Stimulated activated CD4-positive, alpha-beta T cell treated with anti-CD3 and anti-CD28 coated beads, Interleukin-12 subunit alpha, Interleukin-12 subunit beta, amount 100 ng/mL, for 24 hours (primary cell): ENCODE measurements around the gene DDX51.

Source experiments
- DNase-seq, 2 experiments: peaks; one replicate each; pipeline ENCODE4 v3.0.0-alpha.2; 2020; ENCODE audit warnings: low read depth in 2 of 2

Gene DDX51

DNA sequence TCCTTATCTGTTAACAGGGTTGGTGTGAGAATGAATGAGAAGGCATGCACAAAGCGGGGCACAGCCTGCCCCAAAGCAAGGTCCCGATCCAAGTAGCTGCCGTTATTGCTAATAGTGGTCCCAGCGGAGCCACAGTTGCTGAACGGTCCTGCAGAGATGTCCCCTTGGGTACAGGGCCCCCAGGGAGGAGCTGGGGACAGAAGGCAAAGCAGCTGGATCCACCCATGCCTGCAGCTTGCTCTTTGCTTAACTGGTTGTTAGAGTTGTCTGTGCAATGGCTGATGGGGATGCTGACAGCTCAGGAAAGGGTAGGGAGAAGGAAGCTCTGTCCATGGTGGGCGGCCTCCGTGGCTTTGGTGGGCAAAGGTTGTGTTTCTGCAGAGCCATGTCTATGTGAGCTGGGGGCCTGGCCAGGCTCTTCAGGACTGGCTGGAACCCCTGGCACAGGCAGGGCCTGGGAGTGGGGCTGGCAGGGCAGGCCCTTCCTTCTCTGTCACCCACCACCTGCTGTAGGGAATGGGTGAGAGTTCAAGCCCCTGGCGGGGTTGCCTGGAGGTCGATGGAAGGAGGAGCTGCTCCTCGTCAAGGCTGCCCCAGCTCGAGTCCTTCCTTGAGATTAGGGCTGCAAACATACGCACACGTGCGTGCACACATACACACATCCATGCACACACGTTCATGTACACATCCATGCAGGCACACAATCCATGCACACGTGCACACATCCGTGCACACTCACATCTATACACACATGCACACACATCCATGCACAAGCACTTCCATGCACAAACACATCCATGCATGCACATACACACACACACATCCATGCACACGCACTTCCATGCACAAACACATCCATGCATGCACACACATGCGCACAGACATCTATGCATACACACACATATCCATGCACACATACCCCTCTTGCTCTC, 35.6 kb upstream of the DDX51 start:
- no peak for DNase-seq

DNA sequence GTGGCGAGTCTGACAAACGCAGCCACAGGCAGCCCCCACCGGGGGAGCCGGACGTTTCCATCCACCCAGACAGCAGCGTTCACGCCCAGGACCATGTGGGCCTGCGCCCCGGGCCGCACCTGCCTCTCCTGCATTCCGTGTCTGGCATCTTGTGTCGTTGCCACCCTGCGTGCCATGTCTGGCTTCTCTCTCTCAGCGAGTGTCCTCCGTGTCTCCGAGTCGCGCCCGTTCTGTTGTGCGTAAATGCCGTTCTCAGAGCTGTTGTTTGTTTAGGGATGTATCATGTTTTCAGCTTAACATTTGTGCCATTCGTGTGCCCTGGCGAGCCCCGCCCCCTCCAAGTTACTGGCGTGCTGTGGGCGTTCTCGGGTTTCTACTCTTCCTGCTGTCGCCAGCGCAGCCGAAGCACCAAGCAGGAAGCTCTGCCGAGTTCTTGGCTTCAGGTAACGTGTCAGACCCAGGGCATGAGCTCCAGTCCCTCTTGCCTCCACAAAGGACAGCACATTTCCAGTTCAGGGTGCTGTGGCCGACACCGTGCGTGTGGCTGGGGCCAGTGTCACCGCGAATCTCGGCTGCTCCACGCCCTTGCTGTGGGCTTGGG, 34.8 kb upstream of the DDX51 start:
- no peak for DNase-seq

DNA sequence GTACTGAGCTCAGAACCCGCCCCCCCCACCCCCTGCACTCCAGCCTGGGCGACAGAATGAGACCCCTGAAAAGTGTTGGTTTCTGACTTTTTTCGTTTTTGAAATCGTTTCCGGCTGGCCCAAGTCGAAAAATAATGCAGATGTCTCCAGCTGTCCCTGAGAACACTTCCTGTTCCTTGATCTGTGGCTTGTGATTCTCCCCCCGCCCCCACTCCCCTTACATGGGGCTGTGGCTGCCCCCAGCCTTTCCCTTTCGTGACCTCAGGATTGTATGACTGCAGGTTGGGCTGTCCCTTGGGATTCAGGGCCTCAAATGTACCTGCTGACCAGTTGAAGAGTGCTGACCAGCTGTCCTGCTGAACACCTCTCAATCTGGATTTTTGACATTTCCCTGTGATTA, 34.2 kb upstream of the DDX51 start:
- DNase-seq = no peak

DNA sequence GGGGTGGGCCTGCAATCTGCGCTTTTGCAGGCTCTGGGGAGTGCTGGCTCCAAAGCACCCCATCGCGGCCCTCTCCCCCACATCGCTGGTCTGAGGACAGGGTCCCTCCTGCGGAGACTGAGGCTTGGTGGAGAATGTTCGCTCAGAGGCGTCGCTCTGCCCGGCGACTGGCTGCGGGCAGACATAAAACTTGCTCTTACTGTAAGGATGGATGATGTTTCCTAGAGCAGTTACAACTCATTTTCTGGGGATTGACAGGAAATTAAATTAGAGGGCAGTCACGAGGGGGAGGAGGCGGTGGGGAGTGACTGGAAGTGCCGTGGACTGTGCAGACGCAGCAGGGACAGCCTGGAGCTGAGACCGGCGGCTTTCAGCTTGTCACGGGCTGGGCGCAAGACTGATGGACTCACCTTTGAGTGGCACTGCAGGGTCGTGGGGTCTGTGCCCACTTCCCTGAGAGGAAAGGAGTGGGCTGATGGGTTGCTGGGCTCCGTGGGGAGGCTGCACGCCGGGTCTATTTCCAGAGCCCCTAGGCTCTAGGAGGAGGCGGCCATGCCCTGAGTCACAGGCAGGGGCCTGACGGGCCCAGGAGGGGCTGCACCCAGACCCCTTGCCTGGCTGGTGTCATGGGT, 32.9 kb upstream of the DDX51 start:
- DNase-seq = no peak

DNA sequence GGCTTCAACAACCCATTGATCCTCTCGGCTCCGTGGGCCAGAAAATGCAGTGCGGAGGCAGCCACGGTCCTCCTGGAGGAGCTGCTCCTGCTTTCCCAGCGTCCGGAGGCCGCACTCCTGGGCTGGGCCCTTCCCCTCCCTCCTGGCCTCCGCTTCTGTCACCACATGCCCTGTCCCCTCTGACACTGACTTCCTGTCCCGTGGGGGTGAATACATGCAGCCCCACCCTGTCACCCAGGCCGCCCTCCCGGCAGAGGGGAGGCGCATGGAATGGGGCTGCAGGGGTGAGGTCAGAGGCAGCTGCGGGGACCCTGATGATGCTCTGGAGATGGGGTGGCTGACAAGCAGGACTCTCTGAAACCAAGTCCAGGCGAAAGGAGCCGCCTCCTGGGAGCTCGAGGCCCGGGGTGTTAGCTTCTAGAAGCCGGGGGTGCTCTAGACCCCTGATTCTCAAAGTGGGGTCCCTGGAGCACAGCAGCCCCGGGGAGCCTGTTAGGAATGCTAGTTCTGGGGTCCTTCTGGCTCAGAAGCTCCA, 32.3 kb upstream of the DDX51 start:
- DNase-seq = no peak

DNA sequence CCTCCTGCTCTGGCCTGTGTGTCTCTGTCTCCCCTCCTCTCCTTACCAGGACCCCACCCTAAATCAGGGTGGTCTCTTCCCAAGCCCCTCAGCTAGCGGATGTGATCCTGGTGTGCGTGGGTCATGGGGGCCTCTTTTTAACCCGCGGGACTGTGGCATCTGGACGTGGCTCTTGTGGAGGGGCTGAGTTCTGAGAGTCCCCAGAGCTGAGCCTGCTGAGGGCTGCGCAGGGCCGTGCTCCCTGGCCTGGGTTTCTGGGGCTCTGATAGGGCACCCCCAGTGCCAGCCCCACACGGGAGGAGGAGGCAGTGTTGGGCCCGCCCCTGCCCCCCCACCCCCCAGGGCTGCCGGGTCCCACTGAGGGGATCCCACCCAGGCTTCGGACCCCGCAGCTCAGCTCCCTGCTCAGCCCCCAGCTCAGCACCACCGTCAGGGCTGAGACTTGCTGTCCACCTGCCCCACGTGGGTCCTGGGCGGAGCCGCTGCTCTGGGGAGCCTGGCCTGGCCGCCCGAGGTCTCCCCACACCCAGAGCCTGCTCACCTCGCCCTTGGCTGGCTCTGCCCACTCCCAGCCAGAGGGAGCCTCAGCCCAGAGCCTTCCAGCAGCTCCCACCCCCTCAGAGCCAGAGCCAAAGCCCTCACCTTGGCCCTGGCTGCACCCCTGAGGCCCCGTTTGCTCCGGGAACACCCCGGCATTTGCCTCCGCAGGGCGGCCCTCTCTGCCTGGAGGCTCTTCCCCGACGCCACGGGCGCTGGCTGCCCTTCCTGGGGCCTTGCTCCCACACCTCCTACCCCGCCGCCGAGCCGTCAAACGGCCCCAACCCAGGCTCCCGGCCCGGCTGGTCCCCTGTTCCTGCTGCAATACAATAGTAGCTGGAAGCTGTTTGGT, 31.6 kb upstream of the DDX51 start:
- no peak for DNase-seq

DNA sequence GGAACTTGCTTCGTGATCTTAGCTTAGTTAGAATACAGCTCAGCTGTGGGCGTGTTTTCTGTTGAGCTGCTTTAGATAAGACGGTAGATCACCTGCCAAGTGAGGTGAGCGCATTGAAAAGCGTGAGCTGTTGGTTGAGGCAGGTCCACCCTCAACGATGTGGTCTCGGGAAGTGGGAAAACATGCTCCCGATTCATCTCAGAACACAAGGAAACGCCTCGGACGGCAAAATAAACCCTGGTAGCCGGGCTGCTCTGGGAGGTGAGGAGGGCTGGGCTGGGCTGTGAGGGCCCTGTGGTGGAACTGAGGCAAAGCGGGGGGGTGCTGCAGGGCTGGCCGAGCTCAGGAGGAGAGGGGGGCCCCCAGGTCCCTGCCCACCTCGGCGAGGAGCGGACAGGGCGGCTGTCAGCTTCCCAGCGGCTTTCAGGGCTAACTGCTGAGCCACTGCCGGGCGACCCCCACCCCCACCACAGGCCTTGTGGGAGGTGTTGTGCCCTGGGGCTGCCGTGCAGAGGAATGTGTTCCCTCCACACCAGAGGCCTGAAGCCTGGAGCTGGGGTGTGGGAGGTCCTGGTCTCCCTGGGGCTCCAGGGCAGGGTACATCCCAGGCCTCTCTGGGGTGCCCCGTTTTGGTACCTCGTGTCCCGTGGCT, 30.8 kb upstream of the DDX51 start:
- no peak for DNase-seq

DNA sequence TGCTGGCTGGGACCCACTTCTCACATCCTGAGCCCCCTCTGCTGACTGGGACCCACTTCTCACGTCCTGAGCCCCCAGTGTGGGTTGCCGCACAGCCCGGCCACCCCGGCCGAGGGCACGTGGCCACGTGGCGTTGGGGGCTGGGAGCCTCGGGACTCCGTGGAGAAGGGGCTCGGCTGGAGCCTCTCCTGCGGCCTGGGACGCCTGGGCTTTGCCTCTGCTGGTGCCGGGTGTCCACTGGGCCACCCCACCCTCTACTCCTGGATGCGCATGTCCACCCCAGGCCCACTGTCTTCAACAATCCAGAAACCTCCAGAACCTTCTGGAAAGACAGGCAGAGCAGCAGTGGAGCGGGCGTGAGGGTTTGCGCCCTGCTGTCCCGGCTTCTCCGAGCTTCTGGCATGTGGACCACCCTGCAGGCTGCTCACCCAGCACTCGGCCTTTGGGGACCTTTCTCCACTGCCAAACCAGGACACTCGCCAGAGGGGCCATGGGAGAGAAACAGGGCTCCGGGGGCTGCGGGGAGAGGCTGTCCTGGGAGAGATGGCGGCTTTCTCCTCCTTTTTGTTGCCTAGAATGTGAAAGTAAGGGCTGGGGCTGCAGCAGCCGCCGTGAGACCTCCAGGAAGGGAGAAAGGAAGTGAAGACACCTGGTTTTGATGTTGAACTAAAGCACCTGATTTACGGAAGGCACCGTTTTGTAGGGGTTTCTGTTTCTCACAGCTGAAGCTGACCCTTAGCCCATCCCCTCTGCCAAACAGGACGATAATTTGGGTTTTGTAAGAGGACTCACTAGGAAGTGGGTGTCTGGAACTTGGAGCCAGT, 30.1 kb upstream of the DDX51 start:
- no peak for DNase-seq

DNA sequence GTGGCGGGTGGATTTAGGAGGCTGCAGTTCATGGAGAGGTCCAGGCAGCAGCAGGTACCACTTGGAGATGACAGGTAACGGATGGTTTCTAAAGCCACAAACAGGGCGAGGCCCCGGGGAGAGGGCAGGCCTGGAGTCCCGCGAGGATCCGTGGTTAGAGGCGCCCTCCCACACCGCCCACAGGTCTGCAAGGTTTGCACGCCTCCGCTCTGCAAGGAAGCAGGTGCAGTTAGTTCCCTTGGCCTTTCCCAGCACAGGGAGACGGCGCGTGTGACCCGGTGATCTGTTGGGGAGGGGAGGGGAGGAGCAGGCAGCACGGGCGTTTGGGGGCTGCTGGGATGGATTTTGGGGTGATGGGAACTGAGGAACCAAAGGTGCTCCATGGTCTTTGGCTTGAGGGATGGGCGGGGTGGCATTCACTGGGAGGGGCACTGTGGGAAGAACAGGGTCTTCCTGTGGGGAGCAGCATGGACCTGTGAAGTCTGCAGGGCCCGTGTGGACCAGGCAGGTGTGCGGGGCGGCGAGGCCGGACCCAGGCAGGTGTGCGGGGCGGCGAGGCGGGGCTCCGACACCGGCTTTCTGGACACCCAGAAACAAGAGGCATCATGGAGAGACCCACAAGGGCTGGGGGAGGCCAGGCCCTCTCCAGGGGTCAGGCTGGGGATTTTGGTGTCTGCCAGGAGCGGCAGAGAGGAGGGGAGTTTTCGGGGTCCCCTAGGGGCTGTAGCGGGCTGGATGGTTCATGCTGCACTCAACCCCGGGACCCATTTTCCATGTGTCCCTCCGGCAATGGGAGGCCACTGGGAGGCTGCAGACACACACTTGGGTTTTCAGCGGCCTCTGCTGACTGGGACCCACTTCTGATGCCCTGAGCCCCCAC, 29.3 kb upstream of the DDX51 start:
- no peak for DNase-seq

DNA sequence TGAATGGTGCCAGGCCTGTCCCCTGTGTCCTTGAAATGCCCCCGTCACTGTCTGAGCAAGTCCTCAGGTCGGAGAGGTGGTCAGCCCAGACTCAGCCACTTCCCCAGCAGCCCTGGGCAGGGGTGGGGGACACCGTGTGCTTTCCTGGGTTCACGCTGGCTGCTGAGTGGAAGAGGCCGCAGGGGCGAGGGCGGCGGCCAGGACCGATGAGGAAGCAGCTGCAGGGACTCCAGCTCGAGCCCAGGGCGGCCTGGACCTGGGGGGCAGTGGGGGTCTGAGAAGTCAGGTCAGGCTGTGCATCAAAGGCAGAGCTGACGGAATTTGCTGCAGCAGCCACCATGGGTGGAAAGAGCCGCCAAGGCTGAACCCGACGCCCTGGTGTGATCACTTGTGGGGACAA, 28.5 kb upstream of the DDX51 start:
- DNase-seq = no peak

DNA sequence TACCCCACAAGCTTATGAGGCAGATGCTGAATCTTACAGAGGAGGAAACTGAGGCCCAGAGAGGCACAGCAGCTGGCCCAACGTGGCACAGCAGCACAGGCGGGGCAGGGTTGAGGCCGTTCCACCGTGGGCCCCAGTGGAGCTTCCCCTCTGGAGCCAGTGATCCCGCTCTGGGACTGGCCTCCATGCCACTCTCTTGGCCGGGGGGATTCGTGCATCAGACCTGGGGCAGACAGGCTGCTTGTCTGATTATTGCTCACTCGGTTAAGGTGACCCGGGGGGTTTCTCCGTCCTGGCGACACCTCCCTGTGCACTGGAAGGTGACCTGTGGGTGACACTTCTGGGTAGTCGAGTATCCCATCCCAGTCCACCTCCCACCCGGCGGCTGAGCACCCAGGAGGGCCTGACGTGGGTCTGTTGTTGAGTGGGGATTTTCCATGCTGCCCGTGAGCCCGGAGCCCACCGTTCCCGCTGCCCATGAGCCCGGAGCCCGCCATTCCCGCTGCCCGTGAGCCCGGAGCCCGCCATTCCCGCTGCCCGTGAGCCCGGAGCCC, 27.9 kb upstream of the DDX51 start:
- DNase-seq = no peak

DNA sequence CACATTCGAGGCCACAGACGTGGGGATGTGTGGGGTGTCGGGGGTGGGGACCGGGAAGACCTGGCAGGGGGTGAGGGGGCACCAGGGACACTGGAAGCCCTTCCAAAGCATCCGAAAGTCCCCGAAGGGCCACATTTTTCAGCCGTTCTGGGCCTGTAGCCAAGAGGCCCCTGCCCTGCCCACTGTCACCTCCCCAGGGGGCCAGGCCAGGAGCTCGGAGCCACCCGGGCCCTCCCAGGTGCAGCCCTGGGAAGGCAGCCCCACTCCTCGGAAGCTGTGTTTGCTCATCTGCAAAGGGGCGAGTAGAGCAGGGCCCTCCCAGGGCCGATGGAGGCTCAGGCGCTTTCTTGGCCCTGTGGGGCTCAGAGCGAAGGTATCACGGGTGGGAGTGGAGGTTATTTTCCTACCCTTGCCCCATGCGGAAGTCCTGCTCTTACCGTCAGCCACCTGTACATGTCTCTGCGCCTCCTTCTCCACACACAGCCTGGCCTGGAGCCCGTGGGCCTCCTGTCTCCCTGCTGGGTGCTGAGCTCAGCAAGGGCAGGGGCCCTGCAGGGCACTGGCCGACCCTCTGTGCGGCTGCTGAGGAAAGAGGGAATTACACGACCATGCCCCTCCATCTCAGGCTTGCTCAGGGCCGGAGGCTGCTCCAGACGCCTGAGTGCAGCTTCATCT, 27.3 kb upstream of the DDX51 start:
- no peak for DNase-seq

DNA sequence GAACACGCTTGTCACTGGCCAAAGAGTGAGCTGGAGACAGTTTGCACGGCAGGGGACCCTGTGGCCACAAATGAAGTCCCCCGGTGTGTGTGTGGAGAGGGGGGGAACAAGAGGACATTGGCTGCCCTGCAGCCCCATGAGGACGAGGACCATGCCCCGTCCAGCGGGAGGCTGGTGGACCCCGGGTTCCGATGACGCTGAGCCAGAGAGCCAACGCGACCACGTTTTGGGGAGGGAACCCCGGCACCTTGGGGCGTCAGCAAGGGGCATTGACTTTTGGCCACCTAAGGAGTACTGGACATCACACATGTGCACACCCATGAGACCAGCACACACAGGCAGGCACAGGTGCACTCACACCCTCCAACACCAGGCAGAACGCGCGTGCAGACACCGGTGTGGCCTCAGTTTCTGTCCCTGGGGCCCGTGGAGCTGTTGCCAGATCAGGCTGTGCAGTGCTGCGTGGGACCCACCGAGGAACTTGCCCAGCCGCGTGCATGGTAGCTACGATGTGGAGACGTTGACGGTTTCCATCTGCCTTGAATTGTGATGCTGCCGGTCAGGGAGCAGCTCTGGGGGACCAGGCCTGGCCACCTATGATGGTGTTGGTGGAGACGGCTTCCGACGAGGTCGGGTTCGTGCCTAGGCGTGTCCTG, 26.6 kb upstream of the DDX51 start:
- no peak for DNase-seq

DNA sequence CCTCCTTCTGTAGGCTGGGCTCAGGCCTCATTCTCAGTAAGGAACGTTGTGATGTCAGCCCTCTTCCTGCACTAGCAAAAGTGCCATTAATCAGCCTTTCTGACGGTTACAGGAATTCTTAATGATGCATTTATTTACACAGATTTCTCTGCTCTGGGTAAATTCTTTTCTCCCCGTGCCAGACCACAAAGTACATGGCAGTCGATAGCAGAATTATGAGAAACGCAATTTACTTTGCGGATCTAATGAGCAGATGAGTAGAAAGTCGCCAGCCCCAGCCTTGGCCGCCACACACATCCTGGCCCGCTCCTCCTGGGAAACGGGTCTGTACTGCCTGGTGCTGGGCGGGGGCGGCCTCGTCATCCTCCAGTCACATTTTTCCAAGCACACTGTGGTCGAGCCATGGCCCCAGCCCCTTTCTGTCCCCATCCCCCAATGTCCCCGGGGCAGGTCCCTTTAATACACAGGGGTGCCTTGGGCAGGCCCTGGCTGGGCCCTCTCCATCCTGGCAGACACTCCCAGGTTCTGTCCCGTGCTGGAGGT, 26.0 kb upstream of the DDX51 start:
- DNase-seq = no peak

DNA sequence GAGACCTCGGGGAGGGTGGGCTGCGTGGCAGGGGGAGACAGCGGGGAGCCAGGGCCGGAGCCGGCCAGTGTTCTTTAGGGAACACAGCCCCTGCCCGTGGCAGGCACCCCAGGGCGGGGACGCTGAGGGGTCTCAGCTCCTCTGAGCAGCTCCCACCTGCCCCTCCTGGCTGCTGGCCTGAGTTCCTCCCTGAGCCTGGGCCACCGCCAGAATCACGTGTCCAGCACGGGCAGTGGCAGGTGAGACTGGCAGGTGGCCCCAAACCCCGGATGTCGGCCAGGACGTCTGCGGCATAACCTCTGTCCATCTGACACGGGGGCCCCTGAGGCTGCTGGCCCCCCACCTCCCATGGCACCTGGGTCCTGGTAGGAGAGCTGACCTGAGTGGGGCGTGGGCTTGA, 25.3 kb upstream of the DDX51 start:
- DNase-seq = no peak

DNA sequence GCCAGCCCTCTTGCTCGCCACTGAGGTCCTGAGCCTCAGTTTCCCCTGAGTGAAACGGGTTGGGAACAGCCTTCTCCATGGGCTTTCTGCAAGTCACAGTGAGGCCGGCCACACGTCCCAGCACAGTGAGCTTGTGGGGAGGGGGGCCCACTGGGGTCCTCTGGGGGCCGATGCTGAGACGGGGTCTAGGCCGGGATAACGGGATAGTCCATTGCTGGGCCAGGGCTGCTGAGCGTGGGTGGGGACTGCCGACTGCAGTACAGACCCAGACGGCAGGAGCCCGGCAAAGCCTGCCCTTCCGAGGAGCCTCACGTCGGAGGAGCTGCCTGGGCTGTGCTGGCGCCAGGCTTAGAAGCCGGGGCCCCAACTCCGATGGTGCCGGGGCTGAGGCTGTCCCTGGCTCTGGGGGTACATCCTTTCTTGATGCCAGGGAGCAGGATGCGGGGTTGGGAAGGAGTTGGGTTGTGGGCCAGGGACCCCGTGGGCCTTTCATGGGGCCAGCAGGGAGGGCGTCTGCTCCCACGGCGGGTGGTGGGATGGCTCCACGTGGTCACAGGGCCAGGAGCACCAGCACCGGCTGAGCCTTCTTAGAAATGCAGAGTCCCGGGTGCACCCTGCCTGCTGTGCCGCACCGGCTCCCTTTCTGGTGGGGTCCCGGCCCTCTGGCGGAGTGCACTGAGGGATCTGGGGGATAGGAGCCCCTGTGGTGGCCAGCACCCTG, 24.4 kb upstream of the DDX51 start:
- no peak for DNase-seq
